Panc1 (cell line): ENCODE results near the gene TMEM163. TPM values are rescaled to one million over a fixed set of nuclear protein-coding genes. Genes with fewer than 3 reads are reported as not detected.

Experiments
- ATAC-seq: fragments of 200-7000 bp; cut with Tn5 transposase; 2 replicates; pipeline ENCODE4 v1.9.1; 2020; ENCODE audit warnings: mild to moderate bottlenecking, moderate library complexity
- BruUV-seq: library from RNA; stranded (reverse); fragments of 400-500 nt; replicated peaks from 2 replicates; lab custom pipeline; 2021; lab: Mats Ljungman, UMichigan
- CTCF ChIA-PET: fragments of 300-600 bp; sonication (Branson Sonifier 250); formaldehyde crosslinking; loops from one replicate; lab custom pipeline; 2022; ENCODE audit warnings: antibody characterized with exemption; lab: Charles Lee
- POLR2A ChIA-PET: fragments of 300-600 bp; sonication (Branson Sonifier 250); formaldehyde crosslinking; loops from one replicate; lab custom pipeline; 2022; ENCODE audit warnings: antibody characterized with exemption; lab: Charles Lee
- DNase-seq: peaks from one replicate; pipeline ENCODE4 v3.0.0-alpha.2; 2010; ENCODE audit warnings: low read depth, low spot score
- H3K27ac ChIP-seq: 2 replicates; pipeline ENCODE4 v1.5.1; 2011; ENCODE audit warnings: mild to moderate bottlenecking, low read length, inconsistent platforms
- H3K27me3 ChIP-seq: fragments of 200-500 bp; sonication (Bioruptor generic); 2 replicates; pipeline ENCODE4 v1.6.0; 2014; ENCODE audit warnings: low read length, inconsistent platforms; ENCODE audit not compliant: control insufficient read depth, insufficient read depth
- H3K36me3 ChIP-seq: fragments of 200-500 bp; sonication (Bioruptor generic); 2 replicates; pipeline ENCODE4 v1.5.1; 2014; ENCODE audit warnings: inconsistent platforms, mild to moderate bottlenecking, low read length, moderate library complexity; ENCODE audit not compliant: control insufficient read depth, insufficient read depth
- H3K4me1 ChIP-seq: 2 replicates; pipeline ENCODE4 v1.5.1; 2011; ENCODE audit warnings: inconsistent platforms, mild to moderate bottlenecking, low read length, moderate library complexity; ENCODE audit not compliant: control insufficient read depth, insufficient read depth
- H3K4me3 ChIP-seq, 2 experiments: 2 replicates each; pipeline ENCODE4 v1.5.1; 2011 to 2012; ENCODE audit warnings: low read depth in 2 of 2, low read length in 2 of 2, mild to moderate bottlenecking in 2 of 2, inconsistent platforms in 1 of 2, moderate library complexity in 1 of 2
- H3K9me3 ChIP-seq: fragments of 200-500 bp; sonication (Bioruptor generic); 2 replicates; pipeline ENCODE4 v1.5.1; 2014; ENCODE audit warnings: low read depth, mild to moderate bottlenecking, inconsistent platforms, low read length, moderate library complexity; ENCODE audit not compliant: control insufficient read depth, insufficient read depth
- CTCF ChIP-seq: fragments of 450-650 bp; IDR thresholded peaks from 2 replicates; pipeline ENCODE4 v1.5.1; 2017; ENCODE audit warnings: mild to moderate bottlenecking
- POLR2AphosphoS5 ChIP-seq: IDR thresholded peaks from 2 replicates; pipeline ENCODE4 v1.6.1; 2012; ENCODE audit warnings: mild to moderate bottlenecking, low read depth, low read length, moderate library complexity
- REST ChIP-seq, 2 experiments: IDR thresholded peaks; 2 replicates each; pipeline ENCODE4 v1.6.1; 2011 to 2012; ENCODE audit warnings: low read depth in 2 of 2, control low read depth in 1 of 2, low read length in 1 of 2, mild to moderate bottlenecking in 1 of 2, moderate library complexity in 1 of 2; ENCODE audit not compliant: insufficient read depth in 1 of 2
- SIN3A ChIP-seq: IDR thresholded peaks from 2 replicates; pipeline ENCODE4 v1.6.1; 2012; ENCODE audit warnings: low read depth, mild to moderate bottlenecking, low read length, moderate library complexity, borderline replicate concordance; ENCODE audit not compliant: insufficient read depth
- TCF7L2 ChIP-seq: IDR thresholded peaks from 2 replicates; pipeline ENCODE4 v1.6.1; 2011; ENCODE audit warnings: mild to moderate bottlenecking, low read depth, low read length, inconsistent platforms
- in situ Hi-C: cut with HindIII; loops from 2 replicates; pipeline ENCODE4 v1.10.0; 2016; ENCODE audit warnings: low sequenced_read_pairs, low pct_unique_long_range_greater_than_20kb
- intact Hi-C: fragments of 100-400 bp; cut with micrococcal nuclease; formaldehyde crosslinking; loops from one replicate; pipeline ENCODE4 v1.10.0; 2022; ENCODE audit not compliant: unreplicated experiment
- total RNA-seq: library from RNA; stranded (reverse); gene quantifications from one replicate; pipeline ENCODE4 v1.2.1, GENCODE V29; 2021; ENCODE audit not compliant: unreplicated experiment

TMEM163 gene
- total RNA-seq, 1 experiment from 2014 or later = not detected

- Histone ChIP-seq H3K36me3 (no peaks in the 10 kb centered on the region), H3K4me3 (no peak overlapping the region), H3K27me3 (no peaks in the 10 kb centered on the region), H3K27ac (no peak overlapping the region), H3K4me1 (no peaks in the 10 kb centered on the region), H3K9me3 (no peaks in the 10 kb centered on the region)
- in situ Hi-C loops (no loop called here), intact Hi-C loops (no loop called here)
- no TSS peak for BruUV-seq
- DNase-seq = no peak
- ATAC-seq = no peak
- TF ChIP-seq SIN3A (no peak), POLR2AphosphoS5 (no peak), TCF7L2 (no peak), CTCF (no peak), REST (IDR thresholded peaks at IDR 0.05; ENCODE audit: insufficient read depth in 1 of 2, low read depth in 2 of 2, low read length in 1 of 2) (no peak)
- POLR2A ChIA-PET = no interaction called here
- CTCF ChIA-PET = no interaction called here
Measured at GRCh38 chr2:134441153-134441863, 277.5 kb downstream of the TMEM163 start.

- ATAC-seq (no peak), DNase-seq (no peak)
- Histone ChIP-seq H3K4me1 (no peaks in the 10 kb centered on the region), H3K27ac (no peak overlapping the region), H3K9me3 (no peaks in the 10 kb centered on the region), H3K36me3 (no peaks in the 10 kb centered on the region), H3K4me3 (no peak overlapping the region), H3K27me3 (no peaks in the 10 kb centered on the region)
- ChIA-PET CTCF (no interaction called here), POLR2A (no interaction called here)
- no peak for TF ChIP-seq REST (IDR thresholded peaks at IDR 0.05; ENCODE audit: insufficient read depth in 1 of 2, low read depth in 2 of 2, low read length in 1 of 2)
- intact Hi-C loops = no loop called here
- in situ Hi-C loops = no loop called here
- no TSS peak for BruUV-seq
Measured at GRCh38 chr2:134440336-134440909, 278.4 kb downstream of the TMEM163 start.
